PC-9 (cell line): ENCODE measurements around the gene CKMT2.

ENCODE experiments used
- CTCF ChIP-seq: fragments of 200-600 bp; sonication (generic); conservative IDR thresholded peaks from 2 replicates; pipeline ENCODE4 v1.6.1; 2017; ENCODE audit warnings: mixed run types, antibody characterized with exemption, mild to moderate bottlenecking, moderate library complexity
- EZH2 ChIP-seq: fragments of 200-600 bp; sonication (generic); IDR thresholded peaks from 2 replicates; pipeline ENCODE4 v1.8.0; 2017; ENCODE audit warnings: antibody characterized with exemption, low read depth

- TF ChIP-seq EZH2 (no peak), CTCF (no peak)
These were observed 5.3 kb downstream of the CKMT2 start for GRCh38 chr5:81238460-81238859.
